Fibroblast of mammary gland (primary cell): ENCODE data around the gene PDGFRB.

Source experiments
- DNase-seq: peaks from one replicate; pipeline ENCODE4 v3.0.0-alpha.2; 2010; ENCODE audit warnings: low read depth
- H3K4me3 ChIP-seq: 2 replicates; pipeline ENCODE4 v1.5.1; 2011; ENCODE audit warnings: low read depth, mild to moderate bottlenecking, low read length, moderate library complexity; ENCODE audit not compliant: control insufficient read depth
- CTCF ChIP-seq: conservative IDR thresholded peaks from 2 replicates; pipeline ENCODE4 v1.5.1; 2011; ENCODE audit warnings: low read depth, low read length, inconsistent platforms; ENCODE audit not compliant: control insufficient read depth, insufficient read depth

PDGFRB gene

GRCh38 chr5:150155258-150156026, at the start of gene PDGFRB:
TSS of gene PDGFRB (minus strand) at chr5:150155845. CDS start at chr5:150137047, 18,798 bp downstream.
- peak within 1 kb of the TSS; percentile 97 for H3K4me3 ChIP-seq
- no peak for TF ChIP-seq CTCF
- peak; percentile 91 for DNase-seq

GRCh38 chr5:150204590-150204960, 48.9 kb upstream of the PDGFRB start:
- no peak overlapping the region for H3K4me3 ChIP-seq
- TF ChIP-seq CTCF: no peak
- no peak for DNase-seq

- TF ChIP-seq CTCF: no peak
- H3K4me3 ChIP-seq: no peak overlapping the region
- DNase-seq: no peak
Observed at GRCh38 chr5:150203832-150204589, 48.4 kb upstream of the PDGFRB start.

- no peak for TF ChIP-seq CTCF
- DNase-seq: no peak
- no peak overlapping the region for H3K4me3 ChIP-seq
Observed at GRCh38 chr5:150202501-150202900, 46.9 kb upstream of the PDGFRB start.

GRCh38 chr5:150197476-150197875, 41.8 kb upstream of the PDGFRB start:
- no peak overlapping the region for H3K4me3 ChIP-seq
- no peak for DNase-seq
- TF ChIP-seq CTCF: no peak

GRCh38 chr5:150196986-150197385, 41.3 kb upstream of the PDGFRB start:
- no peak overlapping the region for H3K4me3 ChIP-seq
- no peak for TF ChIP-seq CTCF
- no peak for DNase-seq
